SKM-1 (cell line): ENCODE measurements around the gene PSMD5.

Source experiments
- DNase-seq: peaks from one replicate; lab custom pipeline; 2025; ENCODE audit not compliant: unreplicated experiment; lab: John Stamatoyannopoulos, UW

PSMD5 gene

GRCh38 chr9:120875195-120875565 is 32.5 kb upstream of the PSMD5 start:
- DNase-seq = no peak

- DNase-seq = no peak
These were observed 31.8 kb upstream of the PSMD5 start for GRCh38 chr9:120874226-120875194.

GRCh38 chr9:120873512-120873911 is 30.8 kb upstream of the PSMD5 start:
- DNase-seq = no peak

- DNase-seq = no peak
These were observed 30.2 kb upstream of the PSMD5 start for GRCh38 chr9:120872791-120873502.

- DNase-seq = no peak
These were observed 27.5 kb upstream of the PSMD5 start for GRCh38 chr9:120870206-120870605.

- DNase-seq = no peak
These were observed 27.0 kb upstream of the PSMD5 start for GRCh38 chr9:120869726-120870125.

- DNase-seq = no peak
These were observed 26.6 kb upstream of the PSMD5 start for GRCh38 chr9:120869360-120869687.

GRCh38 chr9:120868676-120869359 is 26.1 kb upstream of the PSMD5 start:
- DNase-seq = peak; percentile 83

GRCh38 chr9:120868339-120868675 is 25.6 kb upstream of the PSMD5 start:
- DNase-seq = no peak

- no peak for DNase-seq
These were observed 25.1 kb upstream of the PSMD5 start for GRCh38 chr9:120867676-120868338.

- DNase-seq = no peak
These were observed 23.9 kb upstream of the PSMD5 start for GRCh38 chr9:120866651-120867050.

GRCh38 chr9:120865809-120866208 is 23.1 kb upstream of the PSMD5 start:
- DNase-seq = no peak

- no peak for DNase-seq
These were observed 22.5 kb upstream of the PSMD5 start for GRCh38 chr9:120865176-120865575.

GRCh38 chr9:120864719-120865118 is 22.0 kb upstream of the PSMD5 start:
- no peak for DNase-seq

GRCh38 chr9:120863833-120864232 is 21.1 kb upstream of the PSMD5 start:
- DNase-seq = no peak

GRCh38 chr9:120862452-120862851 is 19.7 kb upstream of the PSMD5 start:
- DNase-seq = no peak

GRCh38 chr9:120861935-120862334 is 19.2 kb upstream of the PSMD5 start:
- DNase-seq = no peak

GRCh38 chr9:120860083-120860482 is 17.4 kb upstream of the PSMD5 start:
- no peak for DNase-seq

GRCh38 chr9:120859361-120859760 is 16.6 kb upstream of the PSMD5 start:
- no peak for DNase-seq

GRCh38 chr9:120857902-120858301 is 15.2 kb upstream of the PSMD5 start:
- DNase-seq = no peak

GRCh38 chr9:120857481-120857880 is 14.8 kb upstream of the PSMD5 start:
- no peak for DNase-seq
